HG03064 (cell line): ENCODE measurements around the gene KITLG.
"Not testable (repeated sequence)": the region's sequence is repeated elsewhere in the genome, so short reads cannot be mapped to it uniquely, and the experiment has no call there.

Experiments
- ATAC-seq: cut with Tn5 transposase; IDR thresholded peaks from one replicate; pipeline ENCODE4 v1.9.1; 2021; ENCODE audit warnings: low read depth; ENCODE audit not compliant: unreplicated experiment

KITLG gene

GRCh38 chr12:88580051-88580871 is at the start of gene KITLG:
Gene KITLG, minus strand, starts transcription at chr12:88580471. Its CDS starts 193 bp downstream, at chr12:88580278.
- peak; percentile 82 for ATAC-seq

- no peak for ATAC-seq
Observed at GRCh38 chr12:88628856-88629509, 48.7 kb upstream of the KITLG start.

DNA sequence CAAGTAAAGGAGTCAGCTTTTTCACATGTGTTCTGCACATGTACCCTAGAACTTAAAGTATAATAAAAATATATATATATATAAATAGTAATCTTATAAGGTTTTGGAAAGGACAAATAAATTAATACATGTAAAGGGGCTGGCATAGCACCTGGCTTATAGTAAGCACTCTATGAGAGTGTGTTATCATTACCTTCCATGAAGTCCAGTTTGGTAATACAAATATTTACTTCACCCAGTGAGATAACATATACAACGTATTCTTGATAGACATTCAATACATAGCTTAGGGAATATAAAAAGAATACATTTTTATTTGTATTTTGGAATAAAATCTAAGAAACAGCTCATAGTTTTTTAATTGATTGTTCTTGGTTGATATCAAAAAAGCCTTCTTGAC is 47.8 kb upstream of the KITLG start:
- ATAC-seq = not testable (repeated sequence)

GRCh38 chr12:88627501-88627900 is 47.2 kb upstream of the KITLG start:
- ATAC-seq = no peak

GRCh38 chr12:88625356-88625755 is 45.1 kb upstream of the KITLG start:
- ATAC-seq = no peak

DNA sequence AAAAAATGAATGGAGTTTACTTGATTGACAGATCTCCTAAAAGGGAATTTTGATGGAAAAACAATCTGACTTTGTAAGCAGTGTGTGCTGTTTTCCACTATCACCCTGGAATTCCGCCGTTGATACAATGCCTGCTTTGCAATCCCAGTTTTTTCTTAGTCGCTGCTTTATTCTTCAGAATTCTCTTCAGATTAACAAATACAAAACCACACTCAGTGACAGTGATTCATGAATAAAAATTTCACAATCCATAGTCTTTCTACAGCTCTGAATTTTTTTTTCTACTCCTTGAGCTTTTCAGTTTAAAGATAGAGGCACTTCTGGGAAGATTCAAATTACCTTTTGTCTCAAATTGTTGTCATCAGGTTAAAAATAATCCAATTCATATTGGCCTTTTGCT is 44.6 kb upstream of the KITLG start:
- ATAC-seq = no peak

DNA sequence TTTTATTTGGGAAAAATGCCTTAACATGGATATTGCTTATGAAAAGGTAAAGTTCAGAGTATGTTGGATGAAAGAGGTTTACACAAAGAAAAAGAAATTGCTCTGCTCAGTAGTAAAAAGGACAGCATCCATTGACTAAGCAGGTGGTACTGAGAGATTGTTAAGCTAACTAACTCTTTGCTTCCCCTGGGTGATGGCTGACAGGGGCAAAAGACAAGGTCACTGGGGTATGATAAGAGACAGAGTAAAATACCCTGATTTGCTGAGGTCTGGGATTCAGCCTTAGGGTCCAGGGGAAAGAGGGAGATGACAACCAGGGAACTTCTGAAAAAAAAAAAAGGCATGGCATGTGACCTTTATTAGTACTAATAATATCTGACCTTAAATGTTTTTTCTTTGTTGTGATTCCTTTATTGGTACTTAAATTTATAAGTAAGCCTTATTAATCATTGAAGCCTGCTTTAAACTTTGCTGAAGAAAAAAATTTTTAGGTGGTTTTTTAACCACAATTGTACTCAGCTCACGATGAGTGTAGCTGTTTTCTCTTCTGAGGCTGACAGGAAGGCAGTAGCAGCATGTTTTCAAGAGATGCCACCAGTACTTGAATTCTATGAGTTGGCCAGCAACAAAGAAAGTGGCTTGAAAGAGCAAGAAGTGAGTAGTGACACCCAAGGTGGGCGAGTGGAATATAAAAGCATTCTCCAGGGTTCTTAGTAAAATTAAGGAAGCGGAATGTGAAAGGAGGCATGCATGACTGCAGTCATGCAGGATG is 43.7 kb upstream of the KITLG start:
- no peak for ATAC-seq

- no peak for ATAC-seq
Observed at GRCh38 chr12:88617352-88617751, 37.1 kb upstream of the KITLG start.

- ATAC-seq = no peak
Observed at GRCh38 chr12:88615490-88615889, 35.2 kb upstream of the KITLG start.

GRCh38 chr12:88604646-88605045 is 24.4 kb upstream of the KITLG start:
- no peak for ATAC-seq

GRCh38 chr12:88600272-88600671 is 20.0 kb upstream of the KITLG start:
- no peak for ATAC-seq

DNA sequence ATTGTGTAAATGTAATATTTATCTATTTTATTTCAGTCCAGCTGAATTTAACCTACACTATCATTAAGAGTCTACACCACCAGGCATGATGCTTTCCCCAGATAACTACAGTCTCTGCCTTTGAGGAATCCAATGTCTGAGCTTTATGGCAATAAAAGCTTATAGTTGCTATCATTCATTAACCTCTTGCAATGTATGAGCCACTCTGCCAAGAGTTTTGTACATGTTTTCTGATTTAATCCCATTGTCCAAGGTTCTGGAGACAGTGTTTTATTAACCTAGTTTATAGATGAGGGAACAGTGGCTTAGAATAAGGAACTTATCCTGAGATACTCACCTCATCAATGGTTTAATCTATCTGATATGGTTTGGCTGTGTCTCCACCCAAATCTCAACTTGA is 17.1 kb upstream of the KITLG start:
- no peak for ATAC-seq

DNA sequence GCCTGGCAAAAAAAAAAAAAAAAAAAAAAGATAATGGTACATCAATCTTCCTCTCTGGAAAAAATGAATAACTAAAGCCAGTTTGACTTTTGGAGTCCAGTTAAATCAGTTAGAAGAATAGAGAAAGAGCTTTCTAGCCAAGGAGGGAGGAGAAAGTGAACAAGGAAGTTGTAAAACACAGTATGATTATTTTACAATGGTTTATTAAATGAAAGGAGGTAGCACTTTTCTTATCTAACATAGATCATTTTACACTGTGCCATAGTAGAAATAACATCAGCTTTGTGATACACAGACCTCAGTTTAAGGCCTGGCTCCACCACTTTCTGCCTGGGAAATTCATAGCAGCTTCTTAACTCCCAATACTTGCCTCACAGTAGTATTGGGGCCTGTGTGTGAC is 15.4 kb upstream of the KITLG start:
- ATAC-seq = no peak

- no peak for ATAC-seq
Observed at GRCh38 chr12:88594780-88595179, 14.5 kb upstream of the KITLG start.

DNA sequence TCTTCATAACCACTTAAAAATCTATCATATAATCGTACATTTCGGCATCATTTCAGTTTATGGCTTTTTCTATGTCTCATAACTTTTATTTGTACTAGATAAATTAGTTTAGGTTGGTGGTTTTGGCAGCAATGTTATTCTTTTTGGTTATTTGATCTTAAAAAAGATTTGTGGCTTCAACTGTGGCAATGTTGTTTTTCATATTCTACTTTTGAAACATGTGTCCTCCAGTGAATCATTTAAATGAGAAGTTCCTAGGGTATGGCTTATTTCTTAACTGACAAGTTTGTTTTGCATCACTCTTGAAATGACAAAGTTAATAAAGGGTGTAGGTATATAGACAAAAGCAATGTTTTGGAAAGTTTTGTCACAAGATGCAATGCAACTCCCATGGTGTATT is 11.1 kb upstream of the KITLG start:
- ATAC-seq = no peak

DNA sequence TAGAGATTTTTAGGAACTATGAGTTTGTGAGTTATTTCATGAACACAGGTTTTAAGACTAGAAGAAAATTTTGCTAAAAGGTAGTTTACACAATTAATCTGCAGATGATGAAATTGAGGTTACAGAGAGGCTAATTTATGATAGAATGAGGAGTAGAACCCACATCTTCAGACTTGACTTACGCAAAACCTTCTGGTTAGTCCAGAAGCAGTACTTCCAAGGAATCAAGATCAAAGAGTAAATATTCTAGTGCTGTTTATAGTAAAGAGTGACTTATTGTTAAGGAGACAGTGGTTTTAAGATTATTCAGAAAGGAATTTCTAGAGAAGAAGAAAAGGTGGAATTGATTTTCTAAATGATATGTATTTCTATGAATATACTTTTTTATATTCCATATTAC is 10.6 kb upstream of the KITLG start:
- ATAC-seq = no peak

DNA sequence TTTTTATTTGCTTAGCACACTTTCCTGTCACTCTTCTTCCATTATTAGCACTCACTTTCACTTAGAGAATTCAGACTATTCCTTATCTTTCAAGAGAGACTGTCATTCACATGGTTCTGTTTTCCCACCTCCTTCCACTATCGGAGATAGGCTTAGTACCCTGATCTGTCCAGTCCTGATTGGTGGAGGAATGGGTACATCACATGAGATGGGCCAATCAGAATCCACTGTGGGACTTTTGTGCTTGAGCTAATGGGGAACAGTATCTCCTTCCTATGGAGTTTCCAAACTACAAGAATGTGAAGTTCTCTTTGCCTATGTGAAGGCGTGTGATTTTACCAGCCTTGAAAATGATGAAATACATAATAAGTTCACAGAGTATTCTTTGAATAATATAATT is 4.8 kb upstream of the KITLG start:
- ATAC-seq = no peak

DNA sequence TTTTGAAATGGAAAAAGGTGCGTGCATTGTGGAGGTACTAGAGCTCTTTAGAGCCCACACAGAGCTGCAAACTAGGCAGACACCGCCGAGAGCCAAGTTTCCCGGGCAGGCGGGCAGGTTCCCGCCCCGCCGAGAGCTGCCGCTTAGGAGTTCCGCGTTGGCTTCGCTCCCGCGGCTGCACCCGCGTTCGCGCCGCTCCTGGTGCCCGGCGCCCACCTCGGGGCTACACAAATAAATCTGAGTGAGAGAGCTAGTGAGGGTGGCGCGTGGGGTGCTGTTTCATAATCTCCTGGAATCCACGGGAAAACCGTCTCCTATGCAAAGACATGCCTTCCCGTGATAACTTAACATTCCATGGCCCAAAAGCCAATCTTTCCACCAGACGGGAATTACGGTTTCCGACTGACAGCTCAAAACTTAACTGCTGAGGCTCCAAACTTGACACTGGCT is 645 bp downstream of the KITLG start:
- no peak for ATAC-seq

DNA sequence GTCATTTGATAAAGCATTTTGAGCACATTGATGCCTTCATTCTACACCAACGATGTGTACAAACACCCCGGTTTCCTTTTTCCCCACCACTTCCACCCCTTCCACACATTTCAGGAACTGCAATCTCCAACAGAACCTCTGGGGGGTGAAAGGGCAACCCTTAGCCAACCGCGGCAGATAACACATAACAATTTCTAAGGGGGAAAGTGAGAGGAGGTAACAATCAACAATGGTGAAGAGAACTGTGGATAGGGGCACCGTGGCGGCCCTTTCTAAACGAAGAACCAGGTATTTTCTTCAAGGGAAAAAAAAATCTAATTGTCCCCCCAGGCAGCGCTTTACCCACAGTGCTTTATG is 1.1 kb downstream of the KITLG start:
- no peak for ATAC-seq

DNA sequence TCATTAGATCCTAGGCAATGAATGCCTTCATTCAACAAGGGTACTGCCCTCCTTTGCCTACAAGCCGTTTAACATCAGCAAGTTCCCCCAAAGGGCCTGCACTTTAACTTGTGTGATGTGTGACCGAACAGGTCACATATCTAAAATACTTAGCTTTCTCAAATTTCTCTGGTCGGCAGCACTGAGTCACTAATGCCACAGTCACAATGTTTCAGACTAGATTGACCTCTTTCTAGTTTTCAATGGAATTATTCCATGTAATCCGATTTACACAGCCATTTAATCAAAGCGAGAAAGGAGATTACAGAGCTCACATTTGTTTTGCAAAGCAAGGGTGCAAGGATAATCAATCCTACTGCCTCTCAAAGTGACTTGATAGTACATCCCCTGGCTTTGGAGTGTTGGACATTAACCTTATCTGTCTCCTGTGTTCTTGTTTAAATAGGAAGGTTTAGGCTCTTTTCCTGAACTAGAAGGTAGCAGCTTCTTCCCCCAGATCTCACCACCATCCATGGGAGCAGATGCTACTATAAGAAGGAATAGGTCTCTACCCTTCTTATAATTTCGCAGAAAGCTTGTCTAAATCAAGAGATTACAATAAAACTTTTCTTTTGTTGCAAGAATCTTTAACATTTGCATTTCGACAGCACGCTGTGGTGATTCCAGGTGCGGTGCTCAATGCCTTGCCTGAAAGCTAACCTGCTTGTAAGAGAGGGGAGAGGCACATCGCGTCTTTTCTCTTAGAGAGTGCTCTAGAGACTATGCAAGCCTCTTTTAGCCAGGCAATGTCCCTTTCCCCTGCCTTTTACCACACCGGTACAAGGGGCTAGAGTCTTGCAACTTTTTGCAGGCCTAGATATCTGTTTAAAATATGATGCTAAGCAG is 1.8 kb downstream of the KITLG start:
- ATAC-seq = no peak
